ENCODE results near the gene HHIP. TPM values are rescaled to one million over a fixed set of nuclear protein-coding genes. Genes with fewer than 3 reads are reported as not detected.

The HHIP gene
- total RNA-seq, 1 experiment from 2014 or later, result not detected

- intact Hi-C loops (cut with micrococcal nuclease), result no loop called here
- Histone ChIP-seq H3K36me3 (ENCODE audit: control insufficient read depth in 1 of 2, insufficient read depth in 2 of 2, low read length in 2 of 2) (no peaks in the 10 kb centered on the region), H3K27ac (ENCODE audit: low read depth, low read length) (no peak overlapping the region), H4K20me1 (ENCODE audit: insufficient read depth) (no peaks in the 10 kb centered on the region), H3K9me2 (ENCODE audit: insufficient read depth) (no peaks in the 10 kb centered on the region), H3K4me2 (ENCODE audit: low read length) (no peak overlapping the region), H2AFZ (ENCODE audit: low read depth, low read length, poor library complexity, severe bottlenecking) (no peak overlapping the region), H3K4me1 (ENCODE audit: control insufficient read depth in 1 of 2, insufficient read depth in 2 of 2, low read length in 2 of 2) (no peaks in the 10 kb centered on the region), H3K4me3 (replicated peaks in 1 of 2; ENCODE audit: low read depth in 1 of 2, low read length in 2 of 2) (no peak overlapping the region), H3K9me3 (ENCODE audit: control insufficient read depth in 1 of 2, insufficient read depth in 1 of 2, low read depth in 1 of 2, low read length in 2 of 2) (no peaks in the 10 kb centered on the region), H3K9ac (ENCODE audit: low read length) (no peak overlapping the region), H3K79me2 (ENCODE audit: insufficient read depth, low read length) (no peaks in the 10 kb centered on the region), H3K27me3 (ENCODE audit: insufficient read depth, low read length) (no peaks in the 10 kb centered on the region)
- TF ChIP-seq ELF1 (IDR thresholded peaks at IDR 0.05; ENCODE audit: borderline replicate concordance, low read depth) (no peak), CTCF (IDR thresholded peaks at IDR 0.05 in 2 of 3, conservative IDR thresholded peaks at IDR 0.05 in 1 of 3; ENCODE audit: borderline replicate concordance in 1 of 3, insufficient read depth in 1 of 3, low read depth in 2 of 3, low read length in 2 of 3) (no peak), POLR2A (IDR thresholded peaks at IDR 0.05; ENCODE audit: borderline replicate concordance, extremely low read depth, insufficient read depth, insufficient read length) (no peak), MAX (IDR thresholded peaks at IDR 0.05) (no peak), EGR1 (IDR thresholded peaks at IDR 0.05; ENCODE audit: low read depth) (no peak), JUND (IDR thresholded peaks at IDR 0.05) (no peak), SRF (IDR thresholded peaks at IDR 0.05; ENCODE audit: low read depth) (no peak), ZBTB33 (IDR thresholded peaks at IDR 0.05; ENCODE audit: extremely low read depth, insufficient replicate concordance, low read length) (no peak), CBX3 (IDR thresholded peaks at IDR 0.05; ENCODE audit: low read depth) (no peak), CEBPB (IDR thresholded peaks at IDR 0.05; ENCODE audit: low read depth) (no peak), YY1 (IDR thresholded peaks at IDR 0.05; ENCODE audit: extremely low read depth, insufficient replicate concordance, low read depth, low read length) (no peak), TCF7L2 (IDR thresholded peaks at IDR 0.05; ENCODE audit: borderline replicate concordance, extremely low read depth, insufficient read depth, insufficient read length) (no peak)
- TF ChIP-seq, protein P1, sequence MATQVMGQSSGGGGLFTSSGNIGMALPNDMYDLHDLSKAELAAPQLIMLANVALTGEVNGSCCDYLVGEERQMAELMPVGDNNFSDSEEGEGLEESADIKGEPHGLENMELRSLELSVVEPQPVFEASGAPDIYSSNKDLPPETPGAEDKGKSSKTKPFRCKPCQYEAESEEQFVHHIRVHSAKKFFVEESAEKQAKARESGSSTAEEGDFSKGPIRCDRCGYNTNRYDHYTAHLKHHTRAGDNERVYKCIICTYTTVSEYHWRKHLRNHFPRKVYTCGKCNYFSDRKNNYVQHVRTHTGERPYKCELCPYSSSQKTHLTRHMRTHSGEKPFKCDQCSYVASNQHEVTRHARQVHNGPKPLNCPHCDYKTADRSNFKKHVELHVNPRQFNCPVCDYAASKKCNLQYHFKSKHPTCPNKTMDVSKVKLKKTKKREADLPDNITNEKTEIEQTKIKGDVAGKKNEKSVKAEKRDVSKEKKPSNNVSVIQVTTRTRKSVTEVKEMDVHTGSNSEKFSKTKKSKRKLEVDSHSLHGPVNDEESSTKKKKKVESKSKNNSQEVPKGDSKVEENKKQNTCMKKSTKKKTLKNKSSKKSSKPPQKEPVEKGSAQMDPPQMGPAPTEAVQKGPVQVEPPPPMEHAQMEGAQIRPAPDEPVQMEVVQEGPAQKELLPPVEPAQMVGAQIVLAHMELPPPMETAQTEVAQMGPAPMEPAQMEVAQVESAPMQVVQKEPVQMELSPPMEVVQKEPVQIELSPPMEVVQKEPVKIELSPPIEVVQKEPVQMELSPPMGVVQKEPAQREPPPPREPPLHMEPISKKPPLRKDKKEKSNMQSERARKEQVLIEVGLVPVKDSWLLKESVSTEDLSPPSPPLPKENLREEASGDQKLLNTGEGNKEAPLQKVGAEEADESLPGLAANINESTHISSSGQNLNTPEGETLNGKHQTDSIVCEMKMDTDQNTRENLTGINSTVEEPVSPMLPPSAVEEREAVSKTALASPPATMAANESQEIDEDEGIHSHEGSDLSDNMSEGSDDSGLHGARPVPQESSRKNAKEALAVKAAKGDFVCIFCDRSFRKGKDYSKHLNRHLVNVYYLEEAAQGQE (IDR thresholded peaks at IDR 0.05; ENCODE audit: low read depth), result no peak
- DNase-seq (ENCODE audit: low read depth, low spot score) (no peak), ATAC-seq (no peak)
- BruUV-seq (replicated peaks), result no TSS peak
- CTCF ChIA-PET, result no interaction called here
- RAD21 ChIA-PET (ENCODE audit: low non-redundant PET in 1 of 2, low total read pairs in 2 of 2, uncharacterized antibody in 2 of 2, unreplicated experiment in 2 of 2), result no interaction called here
- POLR2A ChIA-PET, result no interaction called here
These were observed 2.1 kb downstream of the HHIP start for GRCh38 chr4:144648042-144648441.
